Right cardiac atrium (tissue), 5 donors: ENCODE data around the gene PANK1. TPM values are rescaled to one million over a fixed set of nuclear protein-coding genes. Genes with fewer than 3 reads are reported as not detected.

Source experiments
- ATAC-seq, 2 donors: fragments of 200-7000 bp; cut with Tn5 transposase; one replicate each; pipeline versions ENCODE4 v1.8.0 to v1.9.1; 2020; ENCODE audit warnings: moderate library complexity in 2 of 2, mild to moderate bottlenecking in 1 of 2
- DNase-seq, 3 donors: peaks; one replicate each; pipeline ENCODE4 v3.0.0-alpha.2; 2020
- H3K27ac ChIP-seq: one replicate; pipeline ENCODE4 v1.5.1; 2013; ENCODE audit warnings: mild to moderate bottlenecking, low read length, control low read depth, moderate library complexity
- H3K27me3 ChIP-seq: one replicate; pipeline ENCODE4 v1.6.1; 2013; ENCODE audit not compliant: control insufficient read depth, insufficient read depth
- H3K4me1 ChIP-seq: one replicate; pipeline ENCODE4 v1.6.1; 2013; ENCODE audit warnings: low read length; ENCODE audit not compliant: control insufficient read depth, insufficient read depth
- H3K4me3 ChIP-seq: one replicate; pipeline ENCODE4 v1.5.1; 2013; ENCODE audit warnings: low read length, control low read depth
- H3K9me3 ChIP-seq: one replicate; pipeline ENCODE4 v1.6.1; 2013; ENCODE audit warnings: low read length; ENCODE audit not compliant: control insufficient read depth
- WGBS: extraction: QIAGEN DNeasy Blood & Tissue Kit; methylation state at CpG from one replicate; pipeline ENCODE4 v1.1.7; 2013; 5-methylcytosine and 5-hydroxymethylcytosine counted together
- intact Hi-C, 4 donors: fragments of 100-400 bp; cut with DNase I; formaldehyde crosslinking; loops; one replicate each; pipeline versions ENCODE4 v1.11.0 to v1.14.0; 2022 to 2023
- long read RNA-seq, 4 donors: library from polyadenylated mRNA; unstranded; transcript quantifications; one replicate each; pipeline ENCODE4 v2.0.0, GENCODE V29; 2020 to 2021
- polyA plus RNA-seq: library from polyadenylated mRNA; stranded (reverse); fragments of 200-250 nt; gene quantifications from one replicate; pipeline ENCODE4 v1.2.3, GENCODE V29; 2013
- total RNA-seq, 4 donors: library from RNA; stranded (reverse); fragmentation: NEBNext Ultra II Directional; extraction: Animal tissue kit (Norgen Biotek cat#: 25700); gene quantifications; one replicate each; pipeline ENCODE4 v1.2.1, GENCODE V29; 2021
- donor health status: healthy with polysubstance abuse.
- donor health status: DM: no; HTN: yes; CAD: no.
- donor health status: DM: no; HTN: no; CAD: no.
- donor health status: DM: no; HTN: yes; CAD: no; lungs with severe emphysema.
- donor health status: DM: yes; HTN: yes; CAD: no.

PANK1 gene
- 10 to 100 TPM in 3 of 4 donors, 1 to 10 TPM in 1; 7.9 to 14.0 (median 13.1) TPM for total RNA-seq
- 5.0 TPM for polyA plus RNA-seq
- long read RNA-seq, donor 1, full-length matches to known transcripts = 11 of 16 reads
- long read RNA-seq, donor 1, partial matches to known transcripts = 5 of 16 reads
- long read RNA-seq, donor 1, other reads (novel, unspliced or antisense) = 0 of 16 reads
- long read RNA-seq, donor 2, full-length matches to known transcripts = 5 of 7 reads
- long read RNA-seq, donor 2, partial matches to known transcripts = 1 of 7 reads
- long read RNA-seq, donor 2, other reads (novel, unspliced or antisense) = 1 of 7 reads
- long read RNA-seq, donor 3, full-length matches to known transcripts = 6 of 9 reads
- long read RNA-seq, donor 3, partial matches to known transcripts = 0 of 9 reads
- long read RNA-seq, donor 3, other reads (novel, unspliced or antisense) = 3 of 9 reads
- long read RNA-seq, donor 4, full-length matches to known transcripts = 7 of 8 reads
- long read RNA-seq, donor 4, partial matches to known transcripts = 1 of 8 reads
- long read RNA-seq, donor 4, other reads (novel, unspliced or antisense) = 0 of 8 reads

DNA sequence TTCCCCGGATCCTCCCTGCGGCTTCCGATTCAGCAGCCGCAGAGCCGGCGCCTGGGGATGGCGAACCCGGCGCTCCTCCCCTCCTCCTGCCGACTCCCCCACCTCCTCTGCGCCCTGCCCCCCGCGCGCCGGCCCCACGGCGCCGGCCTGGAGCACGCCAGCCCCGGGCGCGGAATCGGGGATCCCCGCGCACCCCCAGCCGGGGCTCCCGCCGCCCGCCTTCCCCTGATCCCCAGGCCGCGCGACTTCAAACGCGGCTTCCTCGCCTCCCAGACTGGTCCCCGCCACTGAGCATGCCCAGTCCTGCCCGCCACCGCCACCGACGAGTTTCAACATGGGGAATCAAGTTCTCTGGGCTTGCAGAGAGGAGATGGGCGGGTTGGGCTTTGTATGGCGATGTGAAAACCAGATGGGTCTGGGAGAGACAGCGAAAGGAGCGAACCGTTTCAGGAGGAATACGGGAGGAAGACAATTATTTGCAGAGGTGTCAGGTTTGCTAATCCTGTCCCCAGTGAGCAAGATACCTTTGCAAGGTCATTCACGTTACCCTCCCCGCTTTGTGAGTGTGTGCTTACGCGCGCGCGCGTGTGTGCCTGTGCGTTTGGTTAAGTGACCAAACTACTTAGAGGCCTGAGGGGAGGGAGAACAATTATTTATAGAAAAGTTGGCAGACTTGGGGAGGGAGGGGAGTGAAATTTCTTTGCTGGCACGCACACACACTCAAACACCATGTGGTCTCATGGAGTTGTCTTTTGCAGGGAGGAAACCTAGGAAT lies at the start of gene PANK1:
Gene PANK1, minus strand, starts transcription at position 276 of the 775 bp plus-strand sequence. CDS start 351 bp downstream, outside the sequence.
- peaks cover 3% of the 10 kb centered on the region for H3K4me1 ChIP-seq
- under 1% methylated on average over 56 of the region's 56 CpGs for WGBS

DNA sequence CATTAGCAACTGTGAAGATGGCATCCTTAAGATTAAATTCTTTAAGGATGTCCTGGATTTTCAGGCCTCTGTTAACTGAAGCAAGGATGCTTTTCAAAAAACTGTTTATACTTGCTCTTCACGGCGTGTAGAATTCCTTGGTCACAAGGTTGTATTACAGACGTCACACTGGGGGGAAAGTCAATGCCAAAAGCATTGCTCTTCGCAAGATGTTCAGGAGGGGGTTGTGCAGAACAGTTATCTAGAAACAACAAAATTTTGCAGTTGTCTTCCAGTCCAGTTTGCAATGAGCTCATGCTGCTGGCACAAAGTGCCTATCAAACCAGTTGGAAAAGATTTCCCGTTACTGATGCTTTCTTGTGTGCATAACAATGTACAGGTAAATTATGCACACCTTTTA lies 48.1 kb upstream of the PANK1 start:
- ATAC-seq = no peak
- no peak for DNase-seq
- H3K4me3 ChIP-seq = no peak overlapping the region
- H3K9me3 ChIP-seq = no peaks in the 10 kb centered on the region
- no peak overlapping the region for H3K27ac ChIP-seq
- no peaks in the 10 kb centered on the region for H3K27me3 ChIP-seq
- intact Hi-C loops = no loop called here
- WGBS = 94% methylated on average over 5 of the region's 5 CpGs
- peaks cover 2% of the 10 kb centered on the region for H3K4me1 ChIP-seq

More for the DNA sequence above, at the start of gene PANK1:
- Histone ChIP-seq H3K27me3 (no peaks in the 10 kb centered on the region), H3K4me3 (peak within 1 kb of the TSS; percentile 75), H3K9me3 (no peaks in the 10 kb centered on the region), H3K27ac (peak within 1 kb of the TSS; percentile 63)
- intact Hi-C loops = no loop called here
- DNase-seq (peak; percentile 76 to 91 (median 90)), ATAC-seq (peak; percentile 67 to 72)

DNA sequence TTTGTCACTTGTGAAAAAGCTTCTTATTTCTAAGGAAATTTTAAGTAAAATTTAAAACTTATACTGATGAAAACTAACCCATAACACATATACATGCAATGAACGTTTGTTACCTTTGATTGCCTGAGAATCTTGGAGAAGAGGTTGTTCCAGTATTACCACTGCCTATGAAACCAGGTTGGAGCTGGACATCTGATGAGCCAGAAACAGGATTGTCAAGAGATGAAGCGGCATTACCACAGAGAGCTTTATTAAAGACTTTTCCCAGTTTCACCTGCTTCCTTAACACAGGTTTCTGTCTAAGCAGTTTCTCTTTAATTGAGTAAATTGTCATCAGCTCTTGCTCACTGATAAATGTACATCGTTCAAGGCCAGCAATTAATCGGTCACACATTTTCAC lies 47.4 kb upstream of the PANK1 start:
- H3K27ac ChIP-seq = no peak overlapping the region
- H3K27me3 ChIP-seq = no peaks in the 10 kb centered on the region
- H3K9me3 ChIP-seq = no peaks in the 10 kb centered on the region
- whole genome bisulfite sequencing = 81% methylated on average over 4 of the region's 4 CpGs
- H3K4me3 ChIP-seq = no peak overlapping the region
- DNase-seq (no peak), ATAC-seq (no peak)
- peaks cover 2% of the 10 kb centered on the region for H3K4me1 ChIP-seq
- intact Hi-C loops = no loop called here

DNA sequence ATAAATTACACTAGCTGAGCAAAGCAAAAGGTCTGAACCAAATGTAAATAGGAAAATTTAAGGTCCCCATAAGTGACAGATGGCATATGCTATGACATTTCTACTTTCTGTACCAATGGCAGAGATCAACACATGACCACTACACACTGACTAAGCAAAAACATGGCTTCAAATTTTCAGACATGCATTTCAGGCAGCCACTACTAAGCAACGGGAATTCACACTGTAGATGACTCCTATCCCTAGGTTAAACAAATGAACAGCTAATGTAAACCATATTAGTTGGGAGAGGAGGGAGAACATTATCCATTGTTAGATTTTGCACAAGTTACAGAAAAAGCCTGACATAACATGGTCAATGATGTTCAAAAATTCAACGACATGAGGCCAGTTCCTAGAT lies 45.0 kb upstream of the PANK1 start:
- no peak overlapping the region for H3K27ac ChIP-seq
- no peaks in the 10 kb centered on the region for H3K4me1 ChIP-seq
- no peaks in the 10 kb centered on the region for H3K9me3 ChIP-seq
- 67% methylated on average over 2 of the region's 2 CpGs for WGBS
- H3K4me3 ChIP-seq = no peak overlapping the region
- intact Hi-C loops = no loop called here
- ATAC-seq (no peak), DNase-seq (no peak)
- no peaks in the 10 kb centered on the region for H3K27me3 ChIP-seq

DNA sequence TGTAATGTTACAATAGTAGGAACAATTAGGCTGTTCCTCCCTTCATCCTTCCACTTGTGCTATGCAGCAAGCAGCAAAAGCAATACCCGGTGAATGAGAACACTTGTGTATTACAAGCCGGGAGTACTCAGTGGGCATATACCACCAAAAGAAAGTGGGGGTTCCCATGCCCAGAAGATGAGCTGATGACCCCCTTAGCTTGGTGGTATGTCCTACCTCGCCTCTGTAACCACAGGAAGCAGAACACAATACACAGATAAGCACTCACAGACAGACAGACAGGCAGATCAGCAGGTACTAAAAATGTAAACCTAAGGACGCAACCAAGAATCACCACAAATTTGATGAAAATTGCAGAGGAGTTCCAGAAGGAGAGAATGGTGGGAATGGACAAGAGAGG lies 40.9 kb upstream of the PANK1 start:
- WGBS = 82% methylated on average over 4 of the region's 4 CpGs
- no peaks in the 10 kb centered on the region for H3K27me3 ChIP-seq
- H3K4me1 ChIP-seq = peaks cover 2% of the 10 kb centered on the region
- no peak for DNase-seq
- no peak overlapping the region for H3K4me3 ChIP-seq
- intact Hi-C loops = no loop called here
- no peak for ATAC-seq
- no peak overlapping the region for H3K27ac ChIP-seq
- no peaks in the 10 kb centered on the region for H3K9me3 ChIP-seq

DNA sequence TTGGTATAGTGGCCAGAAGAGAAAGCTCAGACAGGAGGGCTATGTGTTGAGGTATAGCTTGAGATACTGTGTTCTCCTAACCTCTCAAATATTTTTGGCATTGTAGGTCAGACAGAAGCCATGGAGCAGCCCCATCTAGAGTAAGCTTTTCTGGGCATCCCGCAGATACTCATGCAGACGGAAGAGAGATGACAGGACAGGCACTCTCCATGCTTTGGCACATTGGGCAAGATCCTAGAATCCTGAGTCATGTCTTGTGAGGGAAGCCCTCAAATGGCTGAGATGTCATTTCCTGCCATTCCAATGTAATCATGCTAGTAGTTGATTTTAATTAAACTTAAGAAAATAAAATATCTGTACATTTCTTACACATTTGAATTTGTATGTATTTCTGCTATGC lies 39.6 kb upstream of the PANK1 start:
- DNase-seq (no peak), ATAC-seq (no peak)
- intact Hi-C loops = no loop called here
- peaks cover 2% of the 10 kb centered on the region for H3K4me1 ChIP-seq
- 66% methylated on average over 2 of the region's 2 CpGs for WGBS
- H3K27ac ChIP-seq = no peak overlapping the region
- H3K4me3 ChIP-seq = no peak overlapping the region
- H3K27me3 ChIP-seq = no peaks in the 10 kb centered on the region
- H3K9me3 ChIP-seq = no peaks in the 10 kb centered on the region

DNA sequence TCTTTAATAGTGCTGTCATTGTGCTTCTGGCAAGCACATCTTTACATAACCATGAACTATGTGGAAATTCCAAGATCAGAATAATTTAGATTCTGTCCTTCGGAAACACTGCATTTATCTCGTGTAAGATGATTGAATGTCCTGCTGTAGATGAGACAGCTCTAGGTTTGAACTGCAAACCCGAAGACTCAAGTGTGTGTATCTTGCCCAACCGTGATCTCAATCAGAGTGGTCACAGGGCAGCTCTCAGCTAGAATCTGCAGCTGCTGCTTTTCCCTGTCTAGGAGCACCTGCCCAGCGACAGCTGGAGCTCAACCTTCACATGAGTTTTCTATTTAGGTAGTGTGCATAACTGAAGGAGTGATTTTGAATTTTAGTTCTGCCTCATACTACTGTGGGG lies 38.8 kb upstream of the PANK1 start:
- DNase-seq (no peak), ATAC-seq (no peak)
- intact Hi-C loops = no loop called here
- Histone ChIP-seq H3K27me3 (no peaks in the 10 kb centered on the region), H3K4me3 (no peak overlapping the region), H3K9me3 (no peaks in the 10 kb centered on the region), H3K4me1 (peaks cover 2% of the 10 kb centered on the region), H3K27ac (no peak overlapping the region)
- 49% methylated on average over 5 of the region's 5 CpGs for WGBS

DNA sequence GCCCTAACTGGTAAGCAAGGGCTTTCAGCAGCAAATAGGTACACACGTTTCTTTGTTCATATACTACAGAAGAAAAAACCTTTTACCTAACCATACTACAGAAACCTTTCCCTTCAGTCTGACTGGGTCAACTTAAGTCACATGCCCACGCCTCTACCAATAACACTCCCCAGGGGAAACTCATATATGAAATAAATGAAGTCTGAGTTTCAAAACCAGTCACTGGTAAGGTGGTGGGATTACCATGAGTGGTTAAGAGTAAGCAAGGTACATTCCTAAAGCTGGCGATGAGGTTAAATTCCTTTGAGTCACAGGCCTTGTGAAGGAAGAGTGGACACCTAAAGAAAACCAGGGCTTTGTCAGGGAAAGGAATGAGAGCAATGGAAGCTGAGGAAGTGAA lies 34.9 kb upstream of the PANK1 start:
- H3K4me1 ChIP-seq = peaks cover 2% of the 10 kb centered on the region
- H3K9me3 ChIP-seq = no peaks in the 10 kb centered on the region
- intact Hi-C loops = loop anchor here in 1 of 4 donors (10.0 kb wide), 1 partner anchor 635 kb away; no protein-coding TSS in a partner anchor
- H3K27me3 ChIP-seq = no peaks in the 10 kb centered on the region
- ATAC-seq (no peak), DNase-seq (no peak)
- H3K4me3 ChIP-seq = no peak overlapping the region
- WGBS = 88% methylated on average over 3 of the region's 3 CpGs
- no peak overlapping the region for H3K27ac ChIP-seq

DNA sequence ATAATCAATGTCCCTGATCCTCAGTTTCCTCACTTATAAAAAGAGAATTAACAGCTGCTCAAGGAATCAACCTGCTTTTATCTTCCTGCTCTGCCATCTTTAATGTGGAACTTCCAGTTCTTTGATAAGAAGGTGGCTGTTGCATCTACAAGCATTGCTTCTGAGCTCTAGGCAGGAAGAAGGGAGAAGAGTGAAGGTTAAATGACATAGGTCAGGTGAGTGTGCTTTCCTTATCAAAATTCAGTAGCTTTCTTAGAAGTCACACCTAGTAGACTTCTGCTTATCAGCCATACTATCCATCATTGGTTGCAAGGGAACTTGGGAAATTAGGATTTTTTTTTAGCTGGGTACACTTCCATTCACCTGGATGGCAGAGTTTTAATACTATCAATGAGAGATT lies 32.3 kb upstream of the PANK1 start:
- Histone ChIP-seq H3K4me1 (no peaks in the 10 kb centered on the region), H3K9me3 (no peaks in the 10 kb centered on the region), H3K4me3 (no peak overlapping the region), H3K27me3 (no peaks in the 10 kb centered on the region), H3K27ac (no peak overlapping the region)
- DNase-seq (no peak), ATAC-seq (no peak)
- intact Hi-C loops = loop anchor here in 1 of 4 donors (10.0 kb wide), 1 partner anchor 637 kb away; no protein-coding TSS in a partner anchor

DNA sequence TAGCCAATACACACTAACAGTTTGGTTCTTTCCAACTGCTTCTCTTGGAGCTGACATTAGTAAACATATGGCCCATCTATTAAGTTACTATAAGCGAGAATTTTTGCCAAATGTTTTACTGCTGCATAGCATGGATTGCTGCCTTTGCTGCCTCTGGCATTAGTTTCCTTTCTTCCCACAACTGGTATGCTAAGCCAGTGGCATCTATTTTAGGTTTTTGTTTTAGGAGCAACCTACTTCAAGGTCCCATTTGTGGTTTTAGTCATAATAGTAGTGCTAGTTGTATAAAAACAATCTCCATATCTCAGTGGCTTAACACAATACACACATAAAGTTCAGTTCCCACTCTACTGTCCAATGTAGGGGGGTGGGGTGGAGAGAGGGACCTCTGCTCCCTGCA lies 25.9 kb upstream of the PANK1 start:
- 82% methylated on average over 1 of the region's 1 CpG for WGBS
- no peaks in the 10 kb centered on the region for H3K27me3 ChIP-seq
- ATAC-seq (no peak), DNase-seq (no peak)
- H3K27ac ChIP-seq = no peak overlapping the region
- intact Hi-C loops = loop anchor here in 1 of 4 donors (10.0 kb wide), 1 partner anchor 644 kb away; no protein-coding TSS in a partner anchor
- no peak overlapping the region for H3K4me3 ChIP-seq
- no peaks in the 10 kb centered on the region for H3K9me3 ChIP-seq
- no peaks in the 10 kb centered on the region for H3K4me1 ChIP-seq

DNA sequence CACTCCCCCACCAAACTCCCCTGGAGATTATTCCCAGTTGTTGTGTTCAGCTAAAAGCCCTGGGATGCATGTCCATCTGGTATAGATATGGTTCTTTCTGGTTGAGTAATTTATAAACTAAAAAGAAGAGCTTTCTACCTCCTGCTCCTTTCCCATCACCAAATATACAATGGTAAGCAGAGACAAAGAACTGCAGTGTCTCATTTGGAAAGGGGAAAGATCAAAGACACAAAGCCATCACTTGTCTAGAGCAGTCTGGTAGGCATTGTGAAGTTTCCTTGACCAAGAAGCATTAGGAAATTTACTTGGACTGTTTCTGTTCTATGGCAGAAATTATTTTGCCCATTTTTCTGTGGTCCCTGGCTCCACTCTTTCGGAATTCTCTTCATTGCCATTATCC lies 24.9 kb upstream of the PANK1 start:
- Histone ChIP-seq H3K27ac (no peak overlapping the region), H3K4me1 (no peaks in the 10 kb centered on the region), H3K4me3 (no peak overlapping the region), H3K27me3 (no peaks in the 10 kb centered on the region), H3K9me3 (no peaks in the 10 kb centered on the region)
- DNase-seq (no peak), ATAC-seq (no peak)
- 90% methylated on average over 1 of the region's 1 CpG for WGBS
- intact Hi-C loops = loop anchor here in 1 of 4 donors (10.0 kb wide), 1 partner anchor 645 kb away; no protein-coding TSS in a partner anchor
